ENCODE data around the gene BORCS5.

GRCh38 chr12:12460935-12461922 is 104.4 kb downstream of the BORCS5 start:
- TF ChIP-seq POLR2AphosphoS5 (IDR thresholded peaks at IDR 0.05; ENCODE audit: borderline replicate concordance, low read depth, low read length) (no peak), EZH2 (IDR thresholded peaks at IDR 0.05) (no peak), FOXP2 (optimal IDR thresholded peaks at IDR 0.05; ENCODE audit: control extremely low read depth, extremely low read length, insufficient read depth) (no peak)

All from SK-N-MC (cell line).